ENCODE measurements around the gene RIPPLY3.

RIPPLY3 gene

GRCh38 chr21:37001441-37001840 lies 5.1 kb upstream of the RIPPLY3 start:
- TF ChIP-seq TAF1 (IDR thresholded peaks at IDR 0.05; ENCODE audit: borderline replicate concordance, insufficient read depth, low read length) (no peak), FOXP2 (optimal IDR thresholded peaks at IDR 0.05; ENCODE audit: borderline replicate concordance, extremely low read depth, extremely low read length, insufficient read depth) (no peak), SIN3A (IDR thresholded peaks at IDR 0.05; ENCODE audit: borderline replicate concordance, insufficient read depth, low read length) (no peak), POLR2AphosphoS5 (IDR thresholded peaks at IDR 0.05; ENCODE audit: low read depth, low read length) (no peak), REST (IDR thresholded peaks at IDR 0.05; ENCODE audit: insufficient read depth in 1 of 2, low read depth in 2 of 2, low read length in 2 of 2) (no peak)

GRCh38 chr21:37005548-37006485 lies 685 bp upstream of the RIPPLY3 start:
- no peak for TF ChIP-seq TAF1 (IDR thresholded peaks at IDR 0.05; ENCODE audit: borderline replicate concordance, insufficient read depth, low read length)
- TF ChIP-seq POLR2AphosphoS5 (IDR thresholded peaks at IDR 0.05; ENCODE audit: low read depth, low read length) = no peak

- no peak for TF ChIP-seq TAF1 (IDR thresholded peaks at IDR 0.05; ENCODE audit: borderline replicate concordance, insufficient read depth, low read length)
- no peak for TF ChIP-seq REST (IDR thresholded peaks at IDR 0.05; ENCODE audit: insufficient read depth in 1 of 2, low read depth in 2 of 2, low read length in 2 of 2)
- no peak for TF ChIP-seq SIN3A (IDR thresholded peaks at IDR 0.05; ENCODE audit: borderline replicate concordance, insufficient read depth, low read length)
- TF ChIP-seq FOXP2 (optimal IDR thresholded peaks at IDR 0.05; ENCODE audit: borderline replicate concordance, extremely low read depth, extremely low read length, insufficient read depth) = no peak
- TF ChIP-seq POLR2AphosphoS5 (IDR thresholded peaks at IDR 0.05; ENCODE audit: low read depth, low read length) = no peak
Observed at GRCh38 chr21:37008724-37009123, 2.2 kb downstream of the RIPPLY3 start.

GRCh38 chr21:37009740-37010341 lies 3.3 kb downstream of the RIPPLY3 start:
- TF ChIP-seq TAF1 (IDR thresholded peaks at IDR 0.05; ENCODE audit: borderline replicate concordance, insufficient read depth, low read length) (no peak), FOXP2 (optimal IDR thresholded peaks at IDR 0.05; ENCODE audit: borderline replicate concordance, extremely low read depth, extremely low read length, insufficient read depth) (peak; percentile 71)

- TF ChIP-seq TAF1 (IDR thresholded peaks at IDR 0.05; ENCODE audit: borderline replicate concordance, insufficient read depth, low read length) = no peak
- TF ChIP-seq SIN3A (IDR thresholded peaks at IDR 0.05; ENCODE audit: borderline replicate concordance, insufficient read depth, low read length) = no peak
- no peak for TF ChIP-seq FOXP2 (optimal IDR thresholded peaks at IDR 0.05; ENCODE audit: borderline replicate concordance, extremely low read depth, extremely low read length, insufficient read depth)
- no peak for TF ChIP-seq POLR2AphosphoS5 (IDR thresholded peaks at IDR 0.05; ENCODE audit: low read depth, low read length)
- no peak for TF ChIP-seq REST (IDR thresholded peaks at IDR 0.05; ENCODE audit: insufficient read depth in 1 of 2, low read depth in 2 of 2, low read length in 2 of 2)
Observed at GRCh38 chr21:37017951-37018679, 11.6 kb downstream of the RIPPLY3 start.

Measured in PFSK-1 (cell line).